Stimulated activated CD8-positive, alpha-beta memory T cell treated with anti-CD3 and anti-CD28 coated beads, Interleukin-7, amount 100 ng/mL, for 48 hours (primary cell): Measurements from ENCODE around the gene PGBD2.
"Not testable (repeated sequence)": the region's sequence is repeated elsewhere in the genome, so short reads cannot be mapped to it uniquely, and the experiment has no call there.

ENCODE experiments used
- DNase-seq, 2 donors: peaks; one replicate each; pipeline ENCODE4 v3.0.0-alpha.2; 2020; ENCODE audit warnings: low read depth in 1 of 2; ENCODE audit errors: extremely low read depth in 1 of 2

The PGBD2 gene

DNA sequence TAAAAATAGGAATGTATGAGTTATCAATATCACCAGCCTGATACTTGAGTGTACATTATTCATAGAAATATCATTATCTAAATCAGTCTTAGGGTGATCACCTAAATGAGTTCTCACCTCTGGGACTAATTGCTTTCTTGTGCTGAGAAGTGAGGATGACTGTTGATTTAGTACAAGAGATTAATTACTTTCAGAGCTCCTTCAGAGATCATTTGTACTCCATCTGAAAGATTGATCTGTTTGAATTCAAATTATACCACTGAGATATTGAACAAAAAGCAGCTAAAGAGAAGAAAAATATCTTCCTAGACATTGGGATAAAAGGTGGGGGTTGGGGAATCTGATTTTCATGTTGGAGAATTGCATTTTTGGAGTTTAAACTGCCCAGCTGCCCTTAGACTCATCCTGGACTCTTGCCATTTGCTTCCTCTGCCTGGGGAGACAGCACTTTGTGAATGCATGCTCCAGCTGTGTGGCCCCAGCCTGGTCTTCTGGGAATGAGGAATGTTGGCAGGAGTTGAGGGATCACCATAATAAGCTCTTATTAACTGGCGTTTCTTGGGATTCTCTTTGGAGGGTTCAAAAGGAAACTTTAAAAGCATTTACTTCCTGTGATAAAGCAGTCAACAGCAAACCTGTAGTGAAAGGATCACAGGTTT is 19.7 kb upstream of the PGBD2 start:
- no peak for DNase-seq

DNA sequence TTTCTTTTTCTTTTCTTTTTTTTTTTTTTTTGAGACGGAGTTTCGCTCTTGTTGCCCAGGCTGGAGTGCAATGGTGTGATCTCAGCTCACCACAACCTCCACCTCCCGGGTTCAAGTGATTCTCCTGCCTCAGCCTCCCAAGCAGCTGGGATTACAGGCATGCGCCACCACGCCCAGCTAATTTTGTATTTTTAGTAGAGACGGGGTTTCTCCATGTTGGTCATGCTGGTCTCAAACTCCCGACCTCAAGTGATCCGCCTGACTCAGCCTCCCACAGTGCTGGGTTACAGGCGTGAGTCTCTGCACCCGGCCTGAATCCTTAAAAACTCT is 16.2 kb upstream of the PGBD2 start:
- not testable (repeated sequence) for DNase-seq

DNA sequence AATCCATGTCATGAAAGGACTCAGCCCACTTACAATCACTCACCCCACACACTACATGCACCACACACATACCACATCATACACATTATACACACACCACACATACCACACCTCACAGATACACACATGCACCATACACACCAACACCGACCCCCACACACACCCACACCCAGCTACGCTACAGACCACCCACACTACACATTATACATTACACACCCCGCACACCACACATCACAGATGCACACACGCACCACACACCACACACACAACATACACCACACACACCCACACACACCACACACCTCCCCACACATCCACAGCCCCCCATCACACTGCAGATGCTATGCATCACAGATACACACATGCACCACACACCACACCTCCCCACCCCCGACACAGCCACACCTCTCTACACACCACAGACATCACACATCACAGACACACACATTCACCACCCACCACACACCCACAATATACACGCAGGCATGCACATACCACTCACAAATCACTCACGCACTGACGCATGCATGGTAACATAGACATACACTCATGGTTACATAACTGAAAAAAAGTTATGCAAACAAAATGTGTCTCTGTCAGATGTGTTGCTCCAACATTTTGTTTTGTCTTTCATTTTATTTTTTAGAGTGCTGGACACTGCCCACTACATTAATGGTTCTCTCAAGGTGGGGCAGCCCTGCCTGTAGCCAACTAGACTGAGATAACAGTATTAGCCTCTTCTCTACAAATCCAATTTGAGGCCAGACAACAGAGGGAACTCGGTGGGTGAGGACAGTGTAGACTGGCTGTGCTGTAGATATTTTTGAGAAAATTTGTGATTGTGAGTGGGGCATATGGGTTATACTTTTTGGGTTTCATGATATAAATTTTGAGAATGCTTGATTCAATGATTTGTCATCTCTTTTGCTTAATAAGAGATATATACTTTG is 15.2 kb upstream of the PGBD2 start:
- DNase-seq, result no peak

DNA sequence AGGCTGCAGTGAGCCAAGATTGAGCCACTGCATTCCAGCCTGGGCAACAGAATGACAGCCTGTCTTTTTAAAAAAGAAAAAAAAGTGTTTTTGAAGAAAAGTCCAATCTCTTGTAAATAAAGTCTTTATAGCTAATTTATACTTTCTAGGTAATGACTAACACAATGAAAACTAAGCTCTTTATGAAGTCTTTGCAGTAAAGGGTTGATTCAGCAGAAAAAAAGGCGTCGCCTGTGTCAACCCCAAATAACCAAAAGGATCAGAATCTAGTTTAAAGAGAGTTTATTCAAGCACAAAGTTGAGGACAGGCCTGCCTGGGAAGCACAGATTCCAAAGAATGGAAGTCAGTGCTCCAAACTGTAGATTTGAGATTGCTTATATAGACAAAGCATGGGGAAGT is 14.3 kb upstream of the PGBD2 start:
- no peak for DNase-seq

DNA sequence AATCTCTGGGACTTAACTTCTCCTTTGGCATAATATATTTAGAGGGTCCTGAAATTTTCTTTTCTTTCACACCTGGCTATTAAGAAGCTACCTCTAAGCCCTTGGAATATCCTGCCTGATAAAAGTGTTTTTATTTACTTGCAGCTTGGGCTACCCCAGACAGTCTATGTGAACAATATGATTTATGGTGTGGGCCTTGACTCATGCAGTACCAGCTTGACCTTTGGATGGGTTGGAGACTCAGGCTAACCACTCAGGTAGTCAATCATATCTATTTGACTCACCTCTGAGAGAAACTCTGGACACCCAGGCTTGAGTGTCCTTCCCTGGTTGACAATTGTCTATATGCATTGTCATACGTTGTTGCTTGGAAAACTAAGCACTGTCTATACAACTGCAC is 13.4 kb upstream of the PGBD2 start:
- DNase-seq, result no peak

DNA sequence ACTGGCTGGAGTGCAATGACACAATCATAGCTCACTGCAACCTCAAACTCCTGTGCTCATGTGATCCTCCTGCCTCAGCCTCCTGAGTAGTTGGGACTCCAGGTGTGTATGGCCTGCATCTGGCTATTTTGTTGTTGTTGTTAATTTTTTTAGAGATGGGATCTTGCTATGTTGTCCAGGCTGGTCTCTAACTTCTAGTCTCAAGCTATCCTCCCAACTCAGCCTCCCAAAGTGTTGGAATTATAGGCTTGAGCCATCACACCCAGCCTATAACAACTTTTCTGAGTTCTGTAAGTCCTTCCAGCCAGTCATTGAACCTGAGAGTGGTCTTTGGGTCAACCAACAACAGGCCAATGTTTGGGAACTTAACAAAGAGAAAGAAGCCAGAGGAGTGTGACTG is 11.2 kb upstream of the PGBD2 start:
- no peak for DNase-seq

DNA sequence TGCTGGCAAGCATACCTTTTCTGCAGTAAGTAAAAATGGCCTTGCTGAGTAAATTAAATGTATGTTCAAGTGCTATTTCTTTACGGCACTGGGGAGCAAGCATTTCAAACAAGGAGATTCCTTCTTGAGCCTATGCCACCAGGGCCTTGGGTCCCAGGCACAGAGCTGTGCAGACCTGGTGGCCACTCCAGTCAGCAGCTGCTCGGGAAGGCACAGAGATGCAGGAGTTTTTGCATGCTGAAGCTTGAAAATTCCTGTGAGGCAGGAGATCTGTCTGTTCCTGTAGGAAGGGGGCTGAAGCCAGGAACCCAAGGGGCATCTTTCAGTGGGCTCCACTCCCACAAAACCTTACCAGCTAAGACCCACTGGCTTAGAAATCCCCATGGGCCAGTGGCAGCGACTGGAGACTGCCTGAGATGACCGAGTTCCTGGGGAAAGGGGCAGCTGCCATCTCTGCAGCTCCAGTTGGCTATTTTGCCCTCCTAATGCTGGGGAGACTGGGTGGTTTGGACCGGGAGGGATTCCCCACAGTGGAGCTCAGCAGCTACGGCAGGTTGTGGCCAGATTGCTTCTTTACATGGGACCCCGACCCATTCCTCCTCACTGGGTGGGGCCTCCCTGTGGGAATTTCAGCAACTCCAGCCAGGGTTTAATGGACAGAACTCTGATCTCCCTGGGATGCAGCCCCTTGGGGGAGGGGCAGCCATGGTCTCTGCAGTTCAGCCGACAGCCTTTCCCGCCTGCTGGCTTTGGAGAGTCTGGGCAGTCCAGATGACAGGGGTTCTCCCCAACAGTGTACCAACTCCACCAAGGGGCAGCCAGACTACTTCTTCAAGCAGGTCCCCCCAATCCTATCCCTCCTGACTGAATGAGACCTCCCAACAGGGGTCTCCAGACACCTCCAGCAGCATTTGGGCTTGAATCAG is 8.4 kb upstream of the PGBD2 start:
- DNase-seq, result no peak

DNA sequence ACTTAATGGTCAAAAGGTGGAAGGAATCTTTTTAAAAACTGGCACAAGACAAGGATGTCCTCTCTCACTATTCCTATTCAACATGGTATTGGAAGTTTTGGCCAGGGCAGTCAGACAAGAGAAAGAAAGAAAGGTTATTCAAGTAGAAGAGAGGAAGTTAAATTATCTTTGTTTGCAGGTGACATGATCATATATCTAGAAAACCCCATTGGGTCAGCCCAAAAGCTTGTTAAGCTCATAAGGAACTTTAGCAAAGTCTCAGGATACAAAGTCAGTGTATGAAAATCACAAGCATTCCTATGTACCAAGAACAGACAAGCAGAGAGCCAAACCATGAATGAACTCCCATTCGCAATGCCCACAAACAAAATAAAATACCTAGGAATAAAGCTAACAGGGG is 5.4 kb upstream of the PGBD2 start:
- no peak for DNase-seq

DNA sequence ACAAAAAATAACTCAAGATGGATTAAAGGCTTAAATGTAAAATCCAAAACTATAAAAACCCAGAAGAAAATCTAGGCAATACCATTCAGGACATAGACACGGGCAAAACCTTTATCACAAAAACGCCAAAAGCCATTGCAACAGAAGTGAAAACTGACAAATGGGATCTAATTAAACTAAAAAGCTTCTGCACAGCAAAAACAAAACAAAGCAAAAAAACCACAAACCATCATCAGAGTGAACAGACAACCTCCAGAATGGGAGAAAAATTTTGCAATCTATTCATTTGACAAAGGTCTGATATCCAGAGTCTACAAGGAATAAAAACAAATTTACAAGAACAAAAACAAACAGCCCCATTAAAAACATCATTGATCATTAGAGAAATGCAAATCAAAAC is 4.5 kb upstream of the PGBD2 start:
- DNase-seq, result no peak

DNA sequence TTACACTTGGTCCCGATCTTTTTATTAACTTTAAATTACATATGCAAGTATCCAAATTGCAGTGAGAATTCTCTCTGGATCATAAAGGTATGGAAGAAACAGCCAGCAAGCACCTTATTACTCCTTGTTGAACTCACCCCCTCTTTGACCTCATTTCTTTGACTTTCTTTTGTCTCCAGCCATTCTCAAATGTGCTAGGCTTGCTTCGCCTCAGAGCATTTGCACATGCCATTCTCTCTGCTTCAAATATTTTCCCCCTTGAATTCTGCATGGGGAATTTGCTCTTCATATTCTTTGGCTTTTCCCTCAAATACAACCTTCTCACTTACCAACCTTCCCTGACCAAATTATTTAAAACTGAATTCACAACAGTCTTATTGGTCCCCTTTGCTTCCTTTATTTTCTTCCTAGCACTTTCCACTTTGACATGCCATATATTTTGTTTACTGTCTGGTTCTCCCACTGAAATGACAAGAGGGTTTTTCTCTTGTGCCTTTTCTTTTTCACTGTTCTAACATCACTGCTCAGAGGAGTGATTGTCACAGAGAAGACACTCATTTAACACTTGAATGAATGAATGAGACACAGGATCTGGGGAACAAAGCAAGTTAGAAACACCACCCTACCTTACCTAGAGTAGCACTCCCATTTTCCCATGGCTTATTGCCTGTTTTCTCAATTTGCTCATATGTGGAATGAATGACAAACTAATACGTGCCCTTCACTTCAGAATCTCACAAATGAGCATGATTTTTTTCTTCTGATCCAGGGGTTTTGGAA is 1.4 kb upstream of the PGBD2 start:
- DNase-seq, result no peak

DNA sequence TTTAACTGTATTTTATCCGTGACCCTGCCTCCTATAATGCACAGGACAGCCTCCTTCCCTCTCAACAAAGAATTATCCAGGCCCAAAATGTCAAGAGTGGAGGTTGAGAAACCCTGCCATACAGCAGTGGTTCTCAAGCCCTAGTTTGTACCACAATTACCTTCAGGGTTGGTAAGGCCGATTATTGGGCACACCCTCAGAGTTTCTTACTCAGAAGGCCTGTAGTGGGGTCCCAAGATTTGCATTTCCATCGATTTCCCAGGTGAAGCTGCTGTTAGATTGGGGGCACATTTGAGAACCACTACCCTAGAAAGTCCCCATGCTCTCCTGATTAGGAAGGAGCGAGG is 400 bp upstream of the PGBD2 start:
- DNase-seq, result no peak

DNA sequence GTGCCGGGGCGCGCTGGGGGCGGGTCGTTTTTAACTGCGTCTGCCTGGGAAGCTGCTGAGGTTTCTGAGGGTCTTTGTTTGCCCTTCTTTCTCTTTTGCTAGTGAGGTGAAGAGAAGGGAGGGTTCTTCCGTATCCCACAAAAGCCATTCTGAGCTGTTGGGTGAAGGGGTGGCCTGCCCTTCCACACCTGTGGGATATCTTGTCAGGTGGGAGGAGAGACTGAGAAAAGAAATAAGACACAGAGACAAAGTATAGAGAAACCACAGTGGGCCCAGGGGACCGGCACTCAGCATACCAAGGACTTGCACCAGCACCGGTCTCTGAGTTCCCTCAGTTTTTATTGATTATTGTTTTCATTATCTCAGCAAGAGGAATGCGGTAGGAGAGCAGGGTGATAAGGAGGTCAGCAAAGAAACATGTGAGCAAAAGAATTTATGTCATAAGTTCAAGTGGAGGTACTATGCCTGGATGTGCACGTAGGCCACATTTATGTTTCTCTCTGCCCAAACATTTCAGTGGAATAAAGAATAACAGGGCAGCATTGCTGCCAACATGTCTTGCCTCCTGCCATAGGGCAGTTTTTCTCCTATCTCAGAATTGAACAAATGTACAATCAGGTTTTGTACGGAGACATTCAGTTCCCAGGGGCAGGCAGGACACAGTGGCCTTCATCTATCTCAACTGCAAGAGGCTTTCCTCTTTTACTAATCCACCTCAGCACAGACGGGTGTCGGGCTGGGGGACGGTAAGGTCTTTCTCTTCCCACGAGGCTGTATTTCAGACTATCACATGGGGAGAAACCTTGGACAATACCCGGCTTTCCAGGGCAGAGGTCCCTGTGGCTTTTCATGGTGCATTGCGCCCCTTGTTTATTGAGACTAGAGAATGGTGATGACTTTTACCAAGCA is 972 bp downstream of the PGBD2 start:
- no peak for DNase-seq

DNA sequence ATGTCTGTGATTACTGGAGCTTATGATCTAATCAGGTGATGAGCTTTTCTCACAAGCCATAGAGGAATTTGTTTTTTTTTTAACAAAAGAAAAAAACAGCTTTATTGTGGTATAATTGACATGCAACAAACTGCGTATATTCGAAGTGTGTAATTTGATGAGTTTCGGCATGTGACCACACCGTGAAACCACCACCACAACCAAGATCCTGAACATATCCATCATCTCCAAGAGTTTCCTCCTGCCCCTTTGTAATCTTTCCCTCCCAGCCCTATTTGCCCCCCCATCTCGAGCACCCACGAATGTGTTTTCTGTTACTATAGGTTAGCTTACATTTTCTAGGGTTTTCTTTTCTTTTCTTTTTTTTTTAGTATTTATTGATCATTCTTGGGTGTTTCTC is 4.7 kb downstream of the PGBD2 start:
- no peak for DNase-seq

DNA sequence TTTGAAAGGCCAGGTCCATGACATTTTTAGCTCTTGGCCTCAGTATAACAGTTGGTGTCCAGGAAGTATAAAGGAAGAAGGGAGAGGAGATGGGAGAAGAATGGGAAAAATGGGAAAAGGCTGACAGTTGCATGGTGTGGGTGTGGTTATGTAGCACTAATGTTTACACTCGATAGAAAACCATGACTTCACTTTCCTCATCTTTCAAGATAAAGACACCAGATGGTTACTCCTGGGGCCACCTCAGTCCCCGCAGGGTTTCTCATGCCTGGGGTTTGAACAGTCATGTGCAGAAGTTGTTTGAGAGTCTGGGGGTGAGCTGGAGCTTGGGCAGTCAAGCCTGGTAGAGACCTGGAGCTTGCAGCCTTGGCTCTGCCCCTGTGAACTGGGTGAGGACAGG is 7.9 kb downstream of the PGBD2 start:
- no peak for DNase-seq

DNA sequence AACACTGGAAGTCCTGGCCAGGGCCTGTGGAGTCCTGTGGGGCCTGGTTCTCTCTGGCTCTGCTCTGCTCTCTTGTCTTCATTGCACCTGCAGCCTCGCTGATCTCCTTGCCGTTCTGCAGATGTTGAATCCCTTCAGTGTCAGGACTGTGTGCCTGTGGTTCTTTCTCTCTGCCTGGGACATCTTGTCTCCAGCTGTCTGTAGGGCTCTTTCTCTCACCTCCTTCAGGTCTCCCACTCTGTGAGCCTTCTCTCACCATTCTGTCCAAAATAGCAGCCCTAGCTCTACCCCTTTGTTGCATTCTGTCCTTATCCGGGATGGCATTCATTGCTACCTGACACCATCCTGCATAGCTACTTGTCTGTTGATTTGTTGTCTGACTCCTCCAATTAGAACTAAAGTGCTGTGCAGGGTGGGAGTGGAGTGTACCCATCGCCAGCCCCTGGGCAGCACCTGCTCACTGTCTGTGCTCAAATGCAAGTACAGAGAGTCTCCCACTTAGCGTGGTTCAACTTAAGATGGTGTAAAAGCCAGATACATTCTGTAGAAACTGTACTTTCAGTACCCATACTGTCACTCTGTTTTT is 8.9 kb downstream of the PGBD2 start:
- DNase-seq, result no peak

DNA sequence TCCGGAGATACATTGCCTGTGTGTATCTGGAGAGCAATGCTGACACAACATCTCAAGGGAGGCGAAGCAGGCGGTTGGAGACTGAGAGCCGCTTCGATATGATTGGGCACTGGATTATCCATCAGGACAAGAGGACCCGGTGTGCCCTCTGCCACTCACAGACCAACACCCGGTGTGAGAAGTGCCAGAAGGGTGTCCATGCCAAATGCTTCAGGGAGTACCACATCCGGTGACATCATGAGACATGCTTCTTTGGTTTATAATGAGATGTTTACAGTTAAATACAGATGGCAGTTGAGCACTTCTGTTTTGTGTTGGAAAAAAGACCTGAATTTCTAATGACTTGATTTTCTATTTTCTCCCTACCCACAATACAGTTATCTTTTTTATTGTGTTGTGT is 12.1 kb downstream of the PGBD2 start:
- no peak for DNase-seq

DNA sequence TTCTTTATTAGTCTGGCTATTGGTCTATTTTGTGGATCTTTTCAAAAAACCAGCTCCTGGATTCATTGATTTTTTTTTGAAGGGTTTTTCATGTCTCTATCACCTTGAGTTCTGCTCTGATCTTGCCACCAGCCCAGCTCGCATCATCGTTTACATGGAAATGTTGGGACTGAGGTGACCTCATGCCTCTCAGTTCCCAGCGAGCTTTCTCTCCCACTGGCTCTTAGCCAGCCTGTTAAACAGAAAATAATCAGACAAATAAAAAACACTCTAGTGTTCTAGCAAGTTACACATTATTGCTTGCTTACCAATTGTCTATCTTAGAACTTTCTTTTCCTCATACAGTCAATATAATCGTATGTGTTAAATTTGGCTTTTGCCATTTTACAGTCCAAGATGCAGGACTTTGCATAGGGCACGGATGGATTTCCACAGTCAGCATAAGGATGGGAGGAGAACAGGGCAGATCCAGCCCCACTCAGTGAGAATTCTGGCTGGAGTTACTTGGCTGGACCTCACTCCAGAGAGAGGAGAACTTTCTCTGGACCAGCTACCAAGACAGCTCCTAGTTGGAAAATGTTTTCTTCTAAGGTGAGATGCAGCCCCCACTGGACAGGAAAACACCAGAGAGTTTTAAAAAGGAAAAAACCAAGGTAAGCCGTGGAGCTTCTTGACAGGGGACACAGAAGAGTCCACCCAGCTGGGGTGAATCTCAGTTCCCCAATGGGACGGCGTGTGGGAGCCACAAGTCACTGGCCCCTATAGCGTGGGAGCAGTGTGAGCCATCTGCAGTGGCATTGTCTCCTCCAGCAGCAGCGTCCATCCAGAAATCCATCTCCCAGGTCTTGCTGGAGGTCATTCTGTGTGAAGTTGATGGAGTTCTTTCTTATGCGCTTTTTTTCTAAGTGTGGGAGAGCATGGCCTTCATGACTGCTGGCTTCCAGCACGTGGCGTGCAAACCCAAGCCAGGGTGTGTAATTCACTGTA is 17.6 kb downstream of the PGBD2 start:
- DNase-seq, result no peak
